Progenitor cell of endocrine pancreas (in vitro differentiated cells): ENCODE data around the gene SAT2. TPM values are rescaled to one million over a fixed set of nuclear protein-coding genes. Genes with fewer than 3 reads are reported as not detected.

ENCODE experiments used
- DNase-seq: peaks from one replicate; pipeline ENCODE4 v3.0.0; 2021; ENCODE audit warnings: low spot score; ENCODE audit not compliant: unreplicated experiment
- H3K27ac Mint-ChIP-seq: 2 replicates; pipeline ENCODE4 v1.8.0; 2021; ENCODE audit warnings: mild to moderate bottlenecking, moderate library complexity, mixed read lengths
- H3K27me3 Mint-ChIP-seq: 2 replicates; pipeline ENCODE4 v1.8.0; 2021; ENCODE audit warnings: mixed read lengths
- H3K36me3 Mint-ChIP-seq: 2 replicates; pipeline ENCODE4 v1.8.0; 2022; ENCODE audit warnings: mixed read lengths; ENCODE audit not compliant: insufficient read depth
- H3K4me1 Mint-ChIP-seq: 2 replicates; pipeline ENCODE4 v1.8.0; 2021; ENCODE audit warnings: low read depth, mixed read lengths
- H3K4me3 Mint-ChIP-seq: 2 replicates; pipeline ENCODE4 v1.8.0; 2021; ENCODE audit warnings: low read depth, mild to moderate bottlenecking, moderate library complexity, mixed read lengths
- H3K9me3 Mint-ChIP-seq: 2 replicates; pipeline ENCODE4 v1.8.0; 2021; ENCODE audit warnings: low read depth, mixed read lengths
- CTCF ChIP-seq: fragments of 200-600 bp; sonication (generic); IDR thresholded peaks from one replicate; pipeline ENCODE4 v1.5.0; 2021; ENCODE audit warnings: antibody characterized with exemption, mild to moderate bottlenecking; ENCODE audit not compliant: unreplicated experiment
- total RNA-seq: library from RNA; stranded (reverse); gene quantifications from 2 replicates; pipeline ENCODE4 v1.2.1, GENCODE V29; 2021

SAT2 gene
- total RNA-seq, 1 donor from 2014 or later: 108 TPM

- peaks cover 18% of the 10 kb centered on the region for H3K4me1 Mint-ChIP-seq
Measured at GRCh38 chr17:7586673-7587419, 40.8 kb downstream of the SAT2 start.

GRCh38 chr17:7583253-7584109 is 44.1 kb downstream of the SAT2 start, which contains the start of gene MPDU1:
TSS of gene MPDU1 (plus strand) at chr17:7583852. CDS start at chr17:7583863, 11 bp downstream.
- TF ChIP-seq CTCF: no peak
- Mint-ChIP-seq H3K36me3 (peaks cover 15% of the 10 kb centered on the region), H3K4me1 (peaks cover 35% of the 10 kb centered on the region)

More at GRCh38 chr17:7586673-7587419, 40.8 kb downstream of the SAT2 start:
- H3K27ac Mint-ChIP-seq: no peak overlapping the region
- peak; percentile 24 for TF ChIP-seq CTCF
- DNase-seq: no peak
- no peak overlapping the region for H3K4me3 Mint-ChIP-seq
- no peaks in the 10 kb centered on the region for H3K9me3 Mint-ChIP-seq
- no peaks in the 10 kb centered on the region for H3K27me3 Mint-ChIP-seq
- peaks cover 22% of the 10 kb centered on the region for H3K36me3 Mint-ChIP-seq

GRCh38 chr17:7582396-7583252 is 45.0 kb downstream of the SAT2 start:
- TF ChIP-seq CTCF: no peak
- H3K36me3 Mint-ChIP-seq: peaks cover 20% of the 10 kb centered on the region
- peak overlapping the region; percentile 100 for H3K27ac Mint-ChIP-seq
- no peak for DNase-seq
- no peaks in the 10 kb centered on the region for H3K27me3 Mint-ChIP-seq
- peaks cover 38% of the 10 kb centered on the region for H3K4me1 Mint-ChIP-seq
- no peaks in the 10 kb centered on the region for H3K9me3 Mint-ChIP-seq
- H3K4me3 Mint-ChIP-seq: peak overlapping the region; percentile 56

More at GRCh38 chr17:7583253-7584109, 44.1 kb downstream of the SAT2 start, which contains the start of gene MPDU1:
- Mint-ChIP-seq H3K4me3 (peak within 1 kb of the TSS; percentile 98), H3K9me3 (no peaks in the 10 kb centered on the region), H3K27me3 (no peaks in the 10 kb centered on the region), H3K27ac (peak within 1 kb of the TSS; percentile 100)
- DNase-seq: peak; percentile 88

GRCh38 chr17:7580604-7581575 is 46.7 kb downstream of the SAT2 start:
- TF ChIP-seq CTCF: no peak
- Mint-ChIP-seq H3K36me3 (peaks cover 28% of the 10 kb centered on the region), H3K9me3 (no peaks in the 10 kb centered on the region), H3K4me3 (peak overlapping the region; percentile 29), H3K27me3 (no peaks in the 10 kb centered on the region), H3K4me1 (peaks cover 39% of the 10 kb centered on the region), H3K27ac (peak overlapping the region; percentile 85)
- DNase-seq: no peak
